Measurements from ENCODE around the gene CELSR2. TPM values are rescaled to one million over a fixed set of nuclear protein-coding genes. Genes with fewer than 3 reads are reported as not detected.

The CELSR2 gene
- total RNA-seq, 2 experiments from 2014 or later = 1.0 to 1.3 TPM

DNA sequence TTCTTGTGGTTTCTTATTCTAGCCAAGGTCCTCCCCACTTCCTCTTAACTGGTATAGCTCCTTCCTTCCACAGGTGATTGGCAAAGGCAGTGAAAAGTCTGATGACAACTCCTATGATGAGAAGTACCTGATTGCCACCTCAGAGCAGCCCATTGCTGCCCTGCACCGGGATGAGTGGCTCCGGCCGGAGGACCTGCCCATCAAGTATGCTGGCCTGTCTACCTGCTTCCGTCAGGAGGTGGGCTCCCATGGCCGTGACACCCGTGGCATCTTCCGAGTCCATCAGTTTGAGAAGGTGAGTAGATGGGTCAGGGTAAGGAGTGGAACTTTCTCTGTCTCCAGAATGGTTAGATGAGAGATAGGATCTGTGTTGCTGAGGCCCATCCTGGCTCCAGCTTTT lies 14.2 kb upstream of the CELSR2 start:
- CTCF ChIA-PET = no interaction called here
- Mint-ChIP-seq H3K27ac (peak overlapping the region; percentile 9), H3K36me3 (peaks cover 42% of the 10 kb centered on the region), H3K4me3 (no peak overlapping the region), H3K27me3 (no peaks in the 10 kb centered on the region), H3K4me1 (ENCODE audit: low read depth) (peaks cover 2% of the 10 kb centered on the region), H3K9me3 (no peaks in the 10 kb centered on the region)
- intact Hi-C loops (cut with micrococcal nuclease) = no loop called here
- DNase-seq = no peak
- POLR2A ChIA-PET = no interaction called here

DNA sequence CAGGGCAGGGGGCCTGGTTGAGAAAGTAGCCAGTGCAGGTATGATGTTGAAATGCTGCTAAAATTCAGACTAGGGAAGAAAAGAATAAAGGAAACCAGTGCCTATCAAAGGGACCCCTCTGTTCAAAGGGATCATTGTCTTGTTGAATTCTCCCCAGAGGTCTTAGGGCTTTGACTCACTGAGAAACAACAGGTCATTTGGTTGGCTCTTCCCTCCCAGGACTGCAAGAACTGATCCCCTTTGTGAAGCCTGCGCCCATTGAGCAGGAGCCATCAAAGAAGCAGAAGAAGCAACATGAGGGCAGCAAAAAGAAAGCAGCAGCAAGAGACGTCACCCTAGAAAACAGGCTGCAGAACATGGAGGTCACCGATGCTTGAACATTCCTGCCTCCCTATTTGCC lies 11.8 kb upstream of the CELSR2 start:
- intact Hi-C loops (cut with micrococcal nuclease) = no loop called here
- H3K9me3 Mint-ChIP-seq = no peaks in the 10 kb centered on the region
- H3K4me3 Mint-ChIP-seq = no peak overlapping the region
- no peaks in the 10 kb centered on the region for H3K27me3 Mint-ChIP-seq
- peaks cover 27% of the 10 kb centered on the region for H3K36me3 Mint-ChIP-seq
- no peak for DNase-seq
- H3K4me1 Mint-ChIP-seq (ENCODE audit: low read depth) = peaks cover 15% of the 10 kb centered on the region
- ChIA-PET CTCF (interaction anchor here (1.0 to 3.9 kb wide), 5 partner anchors 9 to 294 kb away, joined by 3 to 13 read pairs (median 8); no protein-coding TSS in a partner anchor), POLR2A (interaction anchor here (1.1 kb wide), 1 partner anchor 9 kb away, joined by 3 read pairs; no protein-coding TSS in a partner anchor)
- no peak overlapping the region for H3K27ac Mint-ChIP-seq

DNA sequence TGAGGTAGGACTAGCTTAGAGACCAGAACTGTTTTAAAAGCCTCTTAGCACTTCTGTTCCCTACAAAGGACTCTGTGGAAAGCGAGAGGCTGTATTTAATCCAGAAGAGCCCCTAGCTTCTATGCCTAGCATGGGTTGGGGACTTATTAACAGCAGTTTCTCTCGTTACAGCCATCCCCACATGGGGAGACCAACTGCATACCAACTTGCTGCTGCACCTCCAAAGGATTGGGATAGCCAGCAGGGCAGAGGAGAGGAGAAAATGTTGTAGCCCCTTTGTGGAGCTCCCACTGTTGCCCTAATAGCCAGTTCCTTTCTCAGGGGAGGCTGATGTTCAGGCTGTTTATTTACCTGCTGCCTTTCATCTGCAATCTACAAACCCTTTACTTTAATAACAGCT lies 11.0 kb upstream of the CELSR2 start:
- ChIA-PET POLR2A (interaction anchor here (1.1 to 1.6 kb wide), 2 partner anchors 8 to 13 kb away, joined by 3 to 4 read pairs; no protein-coding TSS in a partner anchor), CTCF (interaction anchor here (0.8 to 3.9 kb wide), 8 partner anchors 9 to 293 kb away, joined by 3 to 13 read pairs (median 5); no protein-coding TSS in a partner anchor)
- intact Hi-C loops (cut with micrococcal nuclease) = no loop called here
- Mint-ChIP-seq H3K36me3 (peaks cover 25% of the 10 kb centered on the region), H3K4me1 (ENCODE audit: low read depth) (peaks cover 16% of the 10 kb centered on the region), H3K27ac (no peak overlapping the region), H3K9me3 (no peaks in the 10 kb centered on the region), H3K4me3 (no peak overlapping the region), H3K27me3 (no peaks in the 10 kb centered on the region)
- no peak for DNase-seq

DNA sequence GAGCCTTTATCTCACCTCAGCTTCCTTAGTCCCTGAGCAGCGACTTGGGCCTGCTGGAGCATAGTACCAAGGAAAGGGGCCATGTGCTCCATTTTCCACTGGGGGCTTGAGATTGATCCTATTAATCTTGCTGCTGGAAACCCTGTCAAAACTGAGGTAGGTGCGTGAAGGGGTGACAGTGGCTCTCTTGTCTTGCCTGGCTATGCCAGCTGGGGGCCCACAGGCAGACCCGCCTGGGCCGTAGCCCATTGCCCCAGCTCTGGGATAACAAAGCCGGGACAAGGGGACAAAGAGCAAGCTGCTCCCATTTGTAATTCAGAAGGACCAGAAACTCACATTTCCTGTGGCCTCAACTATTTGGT lies 10.3 kb upstream of the CELSR2 start:
- peaks cover 16% of the 10 kb centered on the region for H3K4me1 Mint-ChIP-seq (ENCODE audit: low read depth)
- H3K36me3 Mint-ChIP-seq = peaks cover 25% of the 10 kb centered on the region
- no peaks in the 10 kb centered on the region for H3K27me3 Mint-ChIP-seq
- no peak overlapping the region for H3K4me3 Mint-ChIP-seq
- DNase-seq = no peak
- POLR2A ChIA-PET = interaction anchor here (0.7 to 1.6 kb wide), 4 partner anchors 12 to 25 kb away, joined by 3 to 7 read pairs (median 4); partner anchors contain the start of gene SARS1
- intact Hi-C loops (cut with micrococcal nuclease) = no loop called here
- H3K27ac Mint-ChIP-seq = no peak overlapping the region
- CTCF ChIA-PET = interaction anchor here (0.8 to 3.9 kb wide), 11 partner anchors 10 to 293 kb away, joined by 3 to 13 read pairs (median 5); partner anchors contain the start of genes CELSR2 and CYB561D1
- no peaks in the 10 kb centered on the region for H3K9me3 Mint-ChIP-seq

DNA sequence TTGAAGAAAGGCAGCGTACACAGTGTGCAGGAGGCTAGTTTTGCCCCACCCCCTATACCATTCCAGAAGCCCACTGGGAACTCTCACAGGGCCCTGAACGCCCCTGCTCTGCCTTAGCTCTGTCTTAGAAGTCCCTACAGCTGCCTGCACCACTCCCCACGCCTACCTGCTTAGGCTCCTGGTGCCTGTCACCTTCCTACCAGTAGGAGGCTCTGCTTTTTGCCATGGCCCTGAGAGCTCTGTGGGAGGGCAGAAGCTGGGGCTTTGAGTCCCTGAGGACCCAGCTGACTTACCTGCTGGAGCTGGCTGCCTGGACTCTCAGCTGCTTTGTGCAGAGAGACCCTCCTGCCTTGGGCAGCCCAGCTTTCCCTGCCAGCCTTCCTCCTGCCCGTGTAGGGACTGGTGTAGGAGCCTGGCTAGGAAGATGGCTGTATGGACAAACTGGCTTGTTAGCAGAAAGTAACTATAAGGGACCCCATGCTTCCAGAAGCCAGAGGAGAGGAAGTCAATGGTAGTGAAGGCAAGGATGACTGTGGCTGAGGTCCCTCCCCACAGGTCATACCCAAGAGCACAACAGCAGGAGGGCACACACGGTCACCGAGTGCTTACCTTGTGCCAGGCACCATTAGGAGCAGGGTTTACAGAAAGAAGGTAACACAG lies 9.8 kb upstream of the CELSR2 start:
- Mint-ChIP-seq H3K27me3 (peaks cover 4% of the 10 kb centered on the region), H3K9me3 (no peaks in the 10 kb centered on the region), H3K27ac (peak overlapping the region; percentile 29), H3K4me3 (no peak overlapping the region), H3K36me3 (peaks cover 25% of the 10 kb centered on the region), H3K4me1 (ENCODE audit: low read depth) (peaks cover 16% of the 10 kb centered on the region)
- ChIA-PET POLR2A (interaction anchor here (0.7 to 1.6 kb wide), 4 partner anchors 11 to 26 kb away, joined by 3 to 7 read pairs (median 4); partner anchors contain the start of gene SARS1), CTCF (interaction anchor here (1.0 to 3.9 kb wide), 10 partner anchors 10 to 292 kb away, joined by 3 to 13 read pairs (median 5); partner anchors contain the start of genes CELSR2, CYB561D1 and SARS1)
- intact Hi-C loops (cut with micrococcal nuclease) = no loop called here
- DNase-seq = peak; percentile 44

DNA sequence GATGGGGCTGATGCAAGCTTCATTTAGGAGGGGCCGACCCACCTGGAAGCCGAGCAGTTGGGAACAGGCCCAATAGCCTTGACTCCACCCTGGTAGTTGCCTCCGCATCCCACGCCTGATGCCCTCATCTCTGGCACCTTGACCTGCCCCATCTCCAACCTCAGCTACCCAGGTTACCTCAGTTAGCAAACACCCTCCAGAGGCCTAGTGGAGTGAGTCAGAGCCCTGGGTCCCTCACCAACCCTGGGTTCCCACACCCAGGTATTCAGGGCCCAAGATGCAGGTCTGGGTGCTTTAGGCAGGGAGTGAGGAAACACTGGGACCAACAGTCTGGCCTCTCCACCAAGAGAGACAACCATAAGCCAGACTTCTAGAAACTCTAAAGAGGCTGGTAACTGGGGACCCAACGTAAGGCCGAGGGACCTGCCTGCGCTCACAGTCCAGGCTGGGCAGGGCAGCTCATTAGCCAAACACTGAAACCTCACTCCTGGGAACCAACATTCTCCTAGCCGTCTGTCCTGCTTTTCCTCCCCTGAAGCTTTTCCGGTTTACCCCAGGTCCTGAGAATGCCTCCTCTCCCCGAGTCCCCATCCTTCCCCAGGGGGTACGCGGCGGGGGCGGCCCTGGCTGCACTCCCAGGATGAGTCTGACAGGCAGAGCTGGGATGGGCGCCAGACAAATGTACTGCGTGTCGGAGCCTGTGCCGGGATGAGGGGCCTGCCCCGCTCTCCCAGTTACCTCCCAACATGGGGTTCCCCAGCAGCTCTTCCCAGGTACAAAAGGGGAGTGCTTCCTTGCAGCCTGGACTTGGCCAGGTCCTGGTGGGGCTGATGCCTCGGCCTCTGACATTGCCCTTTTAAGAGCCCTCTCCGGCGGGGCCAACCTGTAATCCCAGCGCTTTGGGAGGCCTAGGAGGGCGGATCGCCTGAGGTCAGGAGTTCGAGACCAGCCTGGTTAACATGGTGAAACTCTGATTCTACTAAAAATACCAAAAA lies 8.9 kb upstream of the CELSR2 start:
- H3K27ac Mint-ChIP-seq = no peak overlapping the region
- CTCF ChIA-PET = interaction anchor here (1.0 to 3.9 kb wide), 9 partner anchors 9 to 254 kb away, joined by 3 to 13 read pairs (median 5); partner anchors contain the start of genes CELSR2, CYB561D1, PSRC1 and SARS1
- peak; percentile 43 for DNase-seq
- H3K27me3 Mint-ChIP-seq = peaks cover 7% of the 10 kb centered on the region
- intact Hi-C loops (cut with micrococcal nuclease) = no loop called here
- POLR2A ChIA-PET = interaction anchor here (1.1 to 1.4 kb wide), 3 partner anchors 13 to 27 kb away, joined by 3 to 7 read pairs (median 3); partner anchors contain the start of gene SARS1
- H3K9me3 Mint-ChIP-seq = no peaks in the 10 kb centered on the region
- H3K4me3 Mint-ChIP-seq = no peak overlapping the region
- H3K36me3 Mint-ChIP-seq = peaks cover 19% of the 10 kb centered on the region
- peaks cover 16% of the 10 kb centered on the region for H3K4me1 Mint-ChIP-seq (ENCODE audit: low read depth)

DNA sequence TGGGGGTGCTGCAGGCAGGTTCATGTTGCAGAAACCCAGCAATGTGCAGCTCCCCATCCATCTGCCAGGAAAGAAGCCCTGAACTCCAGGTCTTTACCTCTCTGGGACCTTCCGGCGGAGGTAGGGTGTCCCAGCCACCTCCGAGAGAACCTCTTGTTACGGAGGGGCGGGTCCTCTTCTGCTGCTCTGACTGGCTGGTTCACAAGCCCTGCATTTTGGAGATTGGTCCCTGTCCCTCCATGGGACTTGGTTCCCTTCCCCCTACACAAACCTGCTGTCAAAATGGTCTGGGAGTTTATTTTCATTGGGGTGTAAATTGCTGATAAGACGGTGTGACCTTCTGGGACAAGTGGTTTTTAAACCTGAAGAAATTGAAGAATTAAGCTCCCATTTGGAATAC lies 8.0 kb upstream of the CELSR2 start:
- no peak for DNase-seq
- peaks cover 16% of the 10 kb centered on the region for H3K4me1 Mint-ChIP-seq (ENCODE audit: low read depth)
- intact Hi-C loops (cut with micrococcal nuclease) = no loop called here
- H3K36me3 Mint-ChIP-seq = peaks cover 10% of the 10 kb centered on the region
- POLR2A ChIA-PET = interaction anchor here (0.6 kb wide), 1 partner anchor 12 kb away, joined by 3 read pairs; no protein-coding TSS in a partner anchor
- H3K27me3 Mint-ChIP-seq = peaks cover 7% of the 10 kb centered on the region
- no peak overlapping the region for H3K4me3 Mint-ChIP-seq
- no peak overlapping the region for H3K27ac Mint-ChIP-seq
- no peaks in the 10 kb centered on the region for H3K9me3 Mint-ChIP-seq
- CTCF ChIA-PET = interaction anchor here (1.0 to 1.4 kb wide), 2 partner anchors 40 to 41 kb away, joined by 4 read pairs; partner anchors contain the start of gene PSRC1

DNA sequence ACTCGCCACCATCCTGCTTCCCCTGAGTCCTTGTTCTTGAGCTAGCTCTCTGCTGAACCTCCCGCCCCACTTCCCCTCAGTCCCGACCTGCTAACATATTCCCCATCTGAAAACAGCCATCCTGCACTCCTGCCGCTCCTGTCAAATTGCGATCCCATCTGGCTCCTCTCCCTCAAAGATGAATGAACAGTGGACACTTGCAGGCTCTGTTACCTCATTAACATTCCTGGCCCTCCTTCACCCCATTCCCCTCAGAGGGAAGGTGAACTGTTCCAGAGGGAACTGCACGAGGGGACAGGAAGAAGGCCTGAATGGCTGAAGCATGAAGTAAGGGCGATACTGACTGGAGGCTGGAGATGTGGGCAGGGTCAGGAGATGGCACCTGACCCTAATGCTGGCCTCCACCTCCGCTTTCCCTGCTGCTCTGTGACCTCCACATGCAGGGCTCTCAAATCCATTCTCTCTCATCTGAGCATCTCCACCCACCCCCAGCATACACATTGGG lies 7.4 kb upstream of the CELSR2 start:
- H3K36me3 Mint-ChIP-seq = peaks cover 10% of the 10 kb centered on the region
- no peak overlapping the region for H3K4me3 Mint-ChIP-seq
- DNase-seq = no peak
- H3K27ac Mint-ChIP-seq = no peak overlapping the region
- intact Hi-C loops (cut with micrococcal nuclease) = no loop called here
- H3K9me3 Mint-ChIP-seq = no peaks in the 10 kb centered on the region
- H3K4me1 Mint-ChIP-seq (ENCODE audit: low read depth) = peaks cover 16% of the 10 kb centered on the region
- ChIA-PET POLR2A (interaction anchor here (0.6 kb wide), 1 partner anchor 12 kb away, joined by 3 read pairs; no protein-coding TSS in a partner anchor), CTCF (interaction anchor here (1.0 kb wide), 1 partner anchor 41 kb away, joined by 4 read pairs; no protein-coding TSS in a partner anchor)
- H3K27me3 Mint-ChIP-seq = peaks cover 7% of the 10 kb centered on the region

DNA sequence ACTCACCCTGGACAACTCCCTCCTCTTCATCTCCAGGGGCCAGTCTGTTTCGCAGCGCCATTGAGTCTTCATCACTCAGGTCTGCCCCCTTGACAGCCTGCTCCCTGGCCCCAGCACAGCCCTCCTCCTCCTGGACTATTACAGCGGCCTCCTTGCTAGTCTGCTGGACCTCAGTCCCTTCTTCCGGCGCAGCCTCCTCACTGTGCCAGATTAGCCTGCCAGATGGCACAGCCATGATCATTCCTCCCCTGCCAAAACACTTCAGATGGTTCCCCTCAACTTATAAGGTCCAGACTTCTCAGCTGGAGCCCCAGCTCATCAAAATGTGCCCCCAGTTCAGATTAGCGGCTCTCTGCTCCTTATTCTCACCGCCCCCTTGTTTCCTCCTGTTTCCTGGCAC lies 7.0 kb upstream of the CELSR2 start:
- Mint-ChIP-seq H3K36me3 (peaks cover 6% of the 10 kb centered on the region), H3K9me3 (no peaks in the 10 kb centered on the region), H3K4me1 (ENCODE audit: low read depth) (peaks cover 16% of the 10 kb centered on the region), H3K27ac (no peak overlapping the region), H3K27me3 (peaks cover 7% of the 10 kb centered on the region), H3K4me3 (no peak overlapping the region)
- intact Hi-C loops (cut with micrococcal nuclease) = no loop called here
- no peak for DNase-seq
- ChIA-PET CTCF (no interaction called here), POLR2A (no interaction called here)

DNA sequence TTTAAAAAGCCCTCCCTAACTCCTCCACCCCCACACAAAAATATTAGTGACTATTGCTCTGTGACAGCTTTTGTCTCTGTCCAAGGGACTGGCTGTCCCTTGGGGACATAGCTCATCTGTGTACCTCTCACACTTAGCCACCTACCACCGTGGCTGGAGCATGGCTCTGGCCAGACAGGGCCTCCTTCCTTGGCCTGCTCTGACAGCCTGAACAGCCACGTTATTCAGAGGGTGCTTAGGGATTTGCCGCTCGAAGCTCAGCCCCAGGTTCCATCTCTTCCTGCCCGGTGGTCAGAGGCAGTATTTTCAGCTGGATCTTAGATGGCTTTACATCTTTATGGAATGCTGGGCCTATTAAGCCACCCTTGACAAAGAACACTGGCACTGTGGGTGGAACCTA lies 6.1 kb upstream of the CELSR2 start:
- no peaks in the 10 kb centered on the region for H3K9me3 Mint-ChIP-seq
- ChIA-PET POLR2A (interaction anchor here (0.6 kb wide), 1 partner anchor 28 kb away, joined by 3 read pairs; no protein-coding TSS in a partner anchor), CTCF (interaction anchor here (0.7 to 1.8 kb wide), 3 partner anchors 34 to 157 kb away, joined by 3 to 5 read pairs (median 5); no protein-coding TSS in a partner anchor)
- H3K4me1 Mint-ChIP-seq (ENCODE audit: low read depth) = peaks cover 16% of the 10 kb centered on the region
- H3K27ac Mint-ChIP-seq = no peak overlapping the region
- DNase-seq = no peak
- intact Hi-C loops (cut with micrococcal nuclease) = no loop called here
- no peaks in the 10 kb centered on the region for H3K36me3 Mint-ChIP-seq
- H3K4me3 Mint-ChIP-seq = no peak overlapping the region
- peaks cover 7% of the 10 kb centered on the region for H3K27me3 Mint-ChIP-seq

DNA sequence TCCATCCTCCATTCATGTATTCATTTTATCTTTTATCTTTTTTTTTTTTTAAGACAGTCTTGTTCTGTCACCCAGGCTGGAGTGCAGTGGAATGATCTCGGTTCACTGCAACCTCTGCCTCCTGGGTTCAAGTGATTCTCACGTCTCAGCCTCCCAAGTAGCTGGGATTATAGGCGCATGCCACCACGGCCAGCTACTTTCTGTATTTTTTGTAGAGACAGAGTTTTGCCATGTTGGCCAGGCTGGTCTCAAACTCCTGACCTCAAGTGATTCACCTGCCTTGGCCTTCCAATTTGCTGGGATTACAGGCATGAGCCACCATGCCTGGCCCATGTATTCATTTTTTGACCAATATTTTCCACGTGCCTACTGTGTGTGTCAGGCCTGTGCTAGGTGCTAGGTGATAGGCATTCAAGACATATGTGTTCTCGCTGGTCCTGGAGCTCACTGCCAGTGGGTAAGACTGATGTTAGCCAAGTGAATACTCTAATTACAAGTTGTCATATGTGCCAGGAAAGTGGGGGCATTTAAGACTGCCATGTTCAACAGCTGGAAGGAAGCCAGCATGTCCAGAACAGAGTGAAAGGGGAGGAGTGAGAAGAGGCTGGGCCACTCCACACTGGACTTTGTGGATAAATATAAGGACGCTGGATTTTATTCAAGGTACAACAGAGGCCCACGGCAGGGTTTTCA lies 5.3 kb upstream of the CELSR2 start:
- CTCF ChIA-PET = interaction anchor here (1.4 to 1.8 kb wide), 3 partner anchors 33 to 156 kb away, joined by 3 to 5 read pairs (median 3); no protein-coding TSS in a partner anchor
- peaks cover 7% of the 10 kb centered on the region for H3K27me3 Mint-ChIP-seq
- no peak overlapping the region for H3K4me3 Mint-ChIP-seq
- H3K9me3 Mint-ChIP-seq = no peaks in the 10 kb centered on the region
- POLR2A ChIA-PET = no interaction called here
- DNase-seq = no peak
- H3K4me1 Mint-ChIP-seq (ENCODE audit: low read depth) = peaks cover 18% of the 10 kb centered on the region
- intact Hi-C loops (cut with micrococcal nuclease) = no loop called here
- no peaks in the 10 kb centered on the region for H3K36me3 Mint-ChIP-seq
- H3K27ac Mint-ChIP-seq = no peak overlapping the region

All from activated CD4-positive, alpha-beta memory T cell treated with anti-CD3 and anti-CD28 coated beads for 36 hours (primary cell).